BJ (cell line): ENCODE results near the gene PAXX. TPM values are rescaled to one million over a fixed set of nuclear protein-coding genes. Genes with fewer than 3 reads are reported as not detected.

Source experiments
- CTCF ChIA-PET: fragments of 350-600 bp; formaldehyde crosslinking; extraction: SDS; loops from one replicate; lab custom pipeline; 2021; ENCODE audit warnings: antibody characterized with exemption, inconsistent platforms; lab: Yijun Ruan, JAX
- POLR2A ChIA-PET: fragments of 300-600 bp; sonication (Branson Sonifier 250); formaldehyde crosslinking; extraction: SDS; loops from one replicate; lab custom pipeline; 2021; ENCODE audit warnings: antibody characterized with exemption; lab: Charles Lee
- DNase-seq: peaks from one replicate; pipeline ENCODE4 v3.0.0-alpha.2; 2011; ENCODE audit warnings: low read depth
- H3K27me3 ChIP-seq: 2 replicates; pipeline ENCODE4 v1.6.0; 2011; ENCODE audit warnings: low read length; ENCODE audit not compliant: control insufficient read depth, insufficient read depth
- H3K36me3 ChIP-seq: 2 replicates; pipeline ENCODE4 v1.5.1; 2011; ENCODE audit warnings: low read length; ENCODE audit not compliant: control insufficient read depth, insufficient read depth
- H3K4me3 ChIP-seq: 2 replicates; pipeline ENCODE4 v1.5.1; 2011; ENCODE audit warnings: low read depth, mild to moderate bottlenecking, control low read depth, low read length
- polyA plus RNA-seq: library from polyadenylated mRNA; depleted of rRNA; stranded (reverse); fragments of >200 nt; gene quantifications from 2 replicates; pipeline ENCODE4 v1.2.3, GENCODE V29; 2011
- TF ChIP-seq, protein P1 (sequence below): IDR thresholded peaks from 2 replicates; pipeline ENCODE4 v1.5.1; 2011; ENCODE audit warnings: low read depth, mild to moderate bottlenecking, control low read depth, inconsistent platforms, low read length, moderate library complexity; ENCODE audit not compliant: insufficient read depth

Gene PAXX
- polyA plus RNA-seq, 1 experiment: 11.8 TPM

DNA sequence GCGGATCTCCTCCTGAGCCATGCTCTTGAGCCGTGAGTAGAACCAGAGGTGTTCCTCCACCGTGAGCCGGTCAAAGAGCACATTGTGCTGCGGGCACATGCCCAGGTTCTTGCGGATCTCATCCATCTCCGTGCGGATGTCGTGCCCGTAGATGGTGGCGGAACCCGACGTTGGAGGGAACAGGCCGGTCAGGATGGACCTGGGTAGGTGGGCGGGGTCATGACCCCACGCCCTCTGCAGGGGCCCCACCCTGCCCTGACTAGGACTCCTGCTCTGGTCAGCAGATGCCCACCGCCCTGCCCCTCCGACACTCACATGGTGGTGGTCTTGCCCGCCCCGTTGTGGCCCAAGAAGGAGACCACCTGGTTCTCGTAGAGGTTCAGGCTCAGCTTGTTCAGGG, 23.8 kb downstream of the PAXX start:
- POLR2A ChIA-PET: no interaction called here
- CTCF ChIA-PET: interaction anchor here (2.6 kb wide), 1 partner anchor 13 kb away, joined by 13 read pairs; no protein-coding TSS in a partner anchor
- DNase-seq: no peak
- H3K27me3 ChIP-seq: no peaks in the 10 kb centered on the region
- H3K36me3 ChIP-seq: peaks cover 21% of the 10 kb centered on the region
- no peak overlapping the region for H3K4me3 ChIP-seq
- TF ChIP-seq, protein P1, sequence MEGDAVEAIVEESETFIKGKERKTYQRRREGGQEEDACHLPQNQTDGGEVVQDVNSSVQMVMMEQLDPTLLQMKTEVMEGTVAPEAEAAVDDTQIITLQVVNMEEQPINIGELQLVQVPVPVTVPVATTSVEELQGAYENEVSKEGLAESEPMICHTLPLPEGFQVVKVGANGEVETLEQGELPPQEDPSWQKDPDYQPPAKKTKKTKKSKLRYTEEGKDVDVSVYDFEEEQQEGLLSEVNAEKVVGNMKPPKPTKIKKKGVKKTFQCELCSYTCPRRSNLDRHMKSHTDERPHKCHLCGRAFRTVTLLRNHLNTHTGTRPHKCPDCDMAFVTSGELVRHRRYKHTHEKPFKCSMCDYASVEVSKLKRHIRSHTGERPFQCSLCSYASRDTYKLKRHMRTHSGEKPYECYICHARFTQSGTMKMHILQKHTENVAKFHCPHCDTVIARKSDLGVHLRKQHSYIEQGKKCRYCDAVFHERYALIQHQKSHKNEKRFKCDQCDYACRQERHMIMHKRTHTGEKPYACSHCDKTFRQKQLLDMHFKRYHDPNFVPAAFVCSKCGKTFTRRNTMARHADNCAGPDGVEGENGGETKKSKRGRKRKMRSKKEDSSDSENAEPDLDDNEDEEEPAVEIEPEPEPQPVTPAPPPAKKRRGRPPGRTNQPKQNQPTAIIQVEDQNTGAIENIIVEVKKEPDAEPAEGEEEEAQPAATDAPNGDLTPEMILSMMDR: no peak

DNA sequence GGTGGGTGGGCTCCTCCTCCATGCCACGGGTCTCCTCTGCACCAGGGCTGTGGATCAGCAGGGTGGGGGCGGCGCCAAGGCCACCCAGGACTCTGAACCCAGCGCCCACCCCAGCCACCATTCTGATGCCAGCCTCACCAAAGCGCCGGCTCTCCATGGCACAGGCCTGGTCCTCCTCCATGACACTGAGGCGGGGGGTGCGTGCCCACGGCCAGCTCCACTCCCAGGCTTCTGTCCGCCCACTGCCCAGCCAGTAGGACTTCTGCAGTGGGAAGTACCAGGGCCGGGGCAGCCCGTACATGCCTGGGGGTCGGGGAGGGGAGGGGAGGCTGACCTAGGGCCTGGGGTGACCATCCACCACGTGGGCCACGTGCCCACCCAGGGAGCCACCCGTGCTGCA, 24.2 kb downstream of the PAXX start:
- Histone ChIP-seq H3K4me3 (no peak overlapping the region), H3K36me3 (peaks cover 22% of the 10 kb centered on the region), H3K27me3 (no peaks in the 10 kb centered on the region)
- POLR2A ChIA-PET: no interaction called here
- TF ChIP-seq, protein P1: no peak
- CTCF ChIA-PET: interaction anchor here (1.2 kb wide), 1 partner anchor 9 kb away, joined by 3 read pairs; no protein-coding TSS in a partner anchor
- DNase-seq: no peak

DNA sequence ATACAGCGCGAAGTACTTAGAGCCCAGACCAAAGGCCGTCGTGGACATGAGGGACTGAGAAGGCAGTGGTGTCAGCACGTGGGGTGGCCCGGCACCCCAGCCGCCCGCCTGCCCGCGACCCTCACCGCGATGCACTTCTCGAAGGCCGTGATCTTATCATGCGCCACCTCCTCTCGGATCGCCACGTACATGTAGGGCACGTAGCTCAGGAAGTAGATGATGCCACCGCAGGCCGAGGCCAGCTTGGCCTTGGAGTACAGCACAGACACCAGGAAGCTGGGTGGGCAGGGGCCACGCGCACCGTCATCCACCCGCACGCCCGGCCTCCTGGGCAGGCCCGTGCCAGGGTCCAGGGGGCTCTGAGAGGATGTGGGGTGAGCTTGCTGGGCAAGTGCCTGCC, 24.8 kb downstream of the PAXX start:
- DNase-seq: no peak
- ChIA-PET CTCF (interaction anchor here (1.2 kb wide), 1 partner anchor 10 kb away, joined by 3 read pairs; no protein-coding TSS in a partner anchor), POLR2A (no interaction called here)
- TF ChIP-seq, protein P1: no peak
- no peaks in the 10 kb centered on the region for H3K27me3 ChIP-seq
- H3K4me3 ChIP-seq: no peak overlapping the region
- H3K36me3 ChIP-seq: peaks cover 22% of the 10 kb centered on the region

DNA sequence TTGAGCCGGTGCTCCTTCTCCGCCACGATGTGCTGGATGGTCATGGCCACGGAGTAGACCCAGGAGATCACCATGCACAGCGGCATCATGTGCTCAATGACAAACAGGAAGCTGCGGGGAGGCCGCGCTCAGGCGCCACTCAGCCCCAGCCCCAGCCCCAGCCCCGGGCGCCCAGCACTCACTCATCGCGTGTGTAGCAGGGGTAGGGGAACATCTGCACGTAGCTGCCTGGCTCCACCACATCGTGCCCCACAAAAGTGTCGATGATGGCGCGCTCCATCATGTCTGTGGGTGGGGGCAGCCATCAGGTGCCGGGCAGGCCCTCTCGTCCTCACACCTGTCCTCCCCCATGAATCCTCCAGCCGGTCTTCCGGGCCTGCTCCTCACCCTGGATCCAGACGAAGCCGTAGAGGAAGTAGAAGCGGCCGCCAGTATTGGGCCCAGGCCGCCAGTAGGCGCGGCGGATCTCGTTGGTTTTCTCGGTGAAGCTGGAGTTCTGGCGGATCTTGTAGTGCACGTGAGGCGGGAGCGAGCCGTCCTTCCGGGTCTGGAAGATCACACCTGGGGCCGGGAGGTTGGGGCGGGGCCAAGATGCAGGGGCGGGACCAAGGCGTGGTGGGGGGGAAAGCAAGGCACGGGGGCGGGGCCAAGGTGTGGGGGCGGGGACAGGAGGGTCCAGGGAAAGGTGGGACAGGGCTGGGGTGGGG, 25.7 kb downstream of the PAXX start:
- Histone ChIP-seq H3K27me3 (no peaks in the 10 kb centered on the region), H3K36me3 (peaks cover 21% of the 10 kb centered on the region), H3K4me3 (no peak overlapping the region)
- ChIA-PET CTCF (interaction anchor here (1.2 to 10.7 kb wide), 3 partner anchors 11 to 18 kb away, joined by 3 to 50 read pairs (median 18); partner anchors contain the start of gene ABCA2), POLR2A (no interaction called here)
- DNase-seq: no peak
- TF ChIP-seq, protein P1: no peak

DNA sequence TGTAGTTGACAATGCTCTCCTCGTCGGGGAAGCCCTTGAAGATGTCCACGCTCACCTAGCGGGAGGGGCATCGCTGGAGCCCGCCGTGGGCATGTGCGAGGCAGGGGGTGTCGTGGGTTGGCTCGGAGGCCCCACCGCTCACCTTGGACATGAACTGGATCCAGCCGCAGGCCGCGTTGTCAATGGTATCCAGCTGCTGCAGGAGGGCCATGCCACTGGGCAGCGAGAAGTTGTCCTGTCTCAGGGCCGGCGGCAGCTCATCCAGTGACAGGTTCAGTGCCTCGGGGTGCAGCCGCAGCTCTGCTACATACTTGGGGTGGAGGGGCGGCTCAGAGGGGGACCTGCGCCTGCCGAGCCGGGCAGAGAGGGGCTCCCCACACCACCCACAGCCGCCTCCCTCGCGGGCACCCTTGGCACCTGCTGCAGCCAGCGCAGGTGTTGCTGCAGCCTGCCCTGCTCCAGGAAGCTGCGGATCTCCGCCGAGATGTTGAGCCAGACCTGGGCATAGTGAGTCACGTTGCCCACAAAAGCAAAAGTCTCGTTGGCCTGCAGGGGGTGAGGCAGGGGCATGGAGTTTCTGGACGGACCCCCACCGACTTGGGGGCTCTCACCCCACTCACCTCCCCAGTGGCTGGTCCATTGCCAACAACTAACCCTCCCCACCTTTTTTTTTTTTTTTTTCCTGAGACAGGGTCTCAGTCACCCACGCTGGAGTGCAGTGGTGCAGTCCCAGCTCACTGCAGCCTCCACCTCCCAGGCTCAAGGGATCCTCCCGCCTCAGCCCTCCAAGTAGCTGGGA, 26.7 kb downstream of the PAXX start:
- H3K4me3 ChIP-seq: no peak overlapping the region
- peaks cover 21% of the 10 kb centered on the region for H3K36me3 ChIP-seq
- CTCF ChIA-PET: interaction anchor here (3.8 to 10.7 kb wide), 2 partner anchors 10 to 17 kb away, joined by 18 to 50 read pairs; partner anchors contain the start of gene ABCA2
- POLR2A ChIA-PET: no interaction called here
- DNase-seq: no peak
- no peaks in the 10 kb centered on the region for H3K27me3 ChIP-seq
- TF ChIP-seq, protein P1: no peak
